Amniotic stem cell (primary cell): ENCODE results near the gene TEX36.
"Not testable (repeated sequence)": the region's sequence is repeated elsewhere in the genome, so short reads cannot be mapped to it uniquely, and the experiment has no call there.

Source experiments
- DNase-seq: peaks from one replicate; lab custom pipeline; 2025; lab: John Stamatoyannopoulos, UW

The TEX36 gene

DNA sequence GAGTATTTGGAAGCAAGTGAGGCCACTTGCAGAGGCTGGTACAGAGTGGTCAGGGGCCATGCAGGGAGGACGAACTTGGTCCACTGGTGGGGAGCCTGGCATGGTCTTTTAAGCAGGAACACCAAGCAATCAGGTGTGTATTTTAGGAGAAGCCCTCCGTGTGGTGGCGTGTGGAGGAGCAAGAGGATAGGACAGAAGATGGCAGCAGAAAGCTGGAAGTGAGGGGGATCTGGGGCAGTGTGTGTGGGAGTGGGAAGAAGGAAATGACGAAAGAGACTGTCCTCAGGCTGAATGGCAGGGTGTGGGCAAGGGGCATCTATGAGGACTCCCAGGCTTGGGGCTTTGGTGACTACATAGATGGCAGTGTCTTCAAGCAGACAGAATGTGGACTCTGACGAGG, 51.2 kb downstream of the TEX36 start:
- no peak for DNase-seq

DNA sequence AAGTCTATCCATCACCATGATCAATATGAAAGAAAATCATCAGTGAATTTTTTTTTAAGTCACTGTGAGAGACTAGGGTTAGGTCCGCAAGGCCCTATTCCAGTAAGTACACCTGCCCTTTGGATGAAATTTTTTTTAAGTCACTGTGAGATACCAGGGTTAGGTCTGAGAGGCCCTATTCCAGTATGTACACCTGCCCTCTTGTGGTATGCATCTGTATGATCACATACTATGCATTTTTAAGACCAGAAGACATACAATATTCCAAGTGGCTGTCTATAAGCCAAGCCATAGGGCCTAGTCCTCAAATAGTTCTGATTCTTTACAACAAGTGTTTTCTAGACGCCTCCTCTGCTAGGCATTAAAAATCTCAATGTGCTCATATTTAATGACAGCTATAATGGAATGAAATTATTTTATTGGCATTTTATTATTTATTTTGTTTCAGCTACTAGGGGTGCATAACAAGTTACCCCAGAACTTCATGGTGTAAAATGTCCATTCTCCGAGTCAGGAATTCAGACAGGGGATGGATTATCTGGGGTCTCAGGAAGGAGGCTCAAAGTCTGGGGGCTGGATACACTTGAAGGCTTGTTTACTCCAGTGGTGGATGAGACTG, 53.1 kb downstream of the TEX36 start:
- no peak for DNase-seq

GRCh38 chr10:125628104-125629049, 54.6 kb downstream of the TEX36 start:
- DNase-seq, result no peak

GRCh38 chr10:125627646-125628045, 55.3 kb downstream of the TEX36 start:
- no peak for DNase-seq

DNA sequence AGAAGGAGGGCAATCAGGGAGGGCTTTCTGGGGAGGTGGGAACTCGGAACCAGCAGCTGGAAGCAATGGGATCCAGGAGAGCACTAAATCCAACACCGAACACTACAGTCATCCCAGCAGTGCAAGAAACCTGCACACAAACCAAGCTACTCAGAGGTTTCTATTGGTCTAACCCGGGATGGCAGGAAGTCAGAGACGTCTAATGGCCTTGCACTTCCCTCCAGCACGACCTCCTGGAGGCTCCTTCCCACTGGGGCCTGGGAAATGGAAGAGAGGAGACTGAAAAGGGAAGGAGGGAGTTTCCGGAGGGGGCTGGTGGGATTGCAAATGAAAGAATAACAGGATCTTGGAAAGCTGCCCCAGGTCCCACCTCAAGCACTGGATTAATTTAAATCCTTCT, 56.3 kb downstream of the TEX36 start:
- no peak for DNase-seq

GRCh38 chr10:125625586-125625985, 57.4 kb downstream of the TEX36 start:
- no peak for DNase-seq

GRCh38 chr10:125624800-125625199, 58.2 kb downstream of the TEX36 start:
- no peak for DNase-seq

DNA sequence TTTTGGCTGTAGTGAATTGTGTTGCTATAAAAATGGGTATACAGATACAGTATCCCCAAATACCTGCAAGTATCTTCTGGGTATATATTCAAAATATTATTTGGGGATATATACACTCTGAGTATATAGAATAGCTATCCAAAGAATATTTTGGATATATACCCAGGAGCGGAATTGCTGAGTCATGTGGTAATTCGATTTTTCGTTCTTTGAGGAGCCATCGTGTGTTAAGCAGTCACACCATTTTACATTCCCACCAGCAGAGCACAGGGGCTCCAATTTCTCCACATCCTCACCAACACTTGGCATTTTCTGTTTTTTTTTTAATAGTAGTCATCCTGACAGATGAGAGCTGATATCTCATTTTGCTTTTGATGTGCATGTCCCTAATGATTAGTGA, 61.9 kb downstream of the TEX36 start:
- DNase-seq, result no peak

DNA sequence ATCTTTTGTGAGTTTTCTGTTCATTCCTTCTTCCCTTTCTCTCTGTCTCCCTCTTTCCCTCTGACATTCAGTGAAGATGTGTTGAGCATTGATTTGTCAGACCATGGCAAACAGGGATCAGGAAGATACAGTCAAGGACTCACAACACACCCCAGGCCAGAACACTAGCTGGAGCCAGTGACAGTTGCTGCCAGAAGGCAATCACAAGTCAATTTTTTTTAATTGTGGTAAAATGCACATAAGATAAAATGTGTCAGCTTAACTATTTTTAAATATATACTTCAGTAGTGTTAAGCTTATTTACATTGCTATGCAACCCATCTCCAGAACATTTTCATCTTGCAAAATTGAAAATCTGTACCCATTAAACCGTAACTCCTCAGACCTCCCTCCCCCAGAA, 62.6 kb downstream of the TEX36 start:
- no peak for DNase-seq

- DNase-seq, result not testable (repeated sequence)
These were observed 69.9 kb downstream of the TEX36 start for GRCh38 chr10:125613062-125613461.

- no peak for DNase-seq
These were observed 71.2 kb downstream of the TEX36 start for GRCh38 chr10:125611756-125612155.

GRCh38 chr10:125611216-125611615, 71.7 kb downstream of the TEX36 start:
- DNase-seq, result no peak

- DNase-seq, result no peak
These were observed 73.1 kb downstream of the TEX36 start for GRCh38 chr10:125609859-125610258.

DNA sequence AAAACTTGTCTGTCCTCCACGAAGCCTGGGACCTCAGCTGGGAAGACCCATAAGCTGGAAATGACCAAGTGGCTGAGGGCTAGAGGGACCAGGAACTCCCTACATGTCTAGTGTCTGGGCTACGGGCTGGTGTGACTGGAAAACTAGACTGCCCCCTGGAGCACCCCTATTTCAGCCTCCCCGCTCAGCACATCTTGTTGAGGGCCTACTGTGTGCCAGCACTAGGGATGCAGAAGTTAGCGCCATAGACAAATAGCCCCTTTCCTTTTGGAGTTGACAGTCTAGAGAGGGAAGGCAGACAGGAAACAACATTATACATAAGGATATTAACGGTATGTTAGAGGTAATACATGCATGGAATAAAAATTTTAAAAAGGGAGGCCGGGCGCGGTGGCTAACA, 74.5 kb downstream of the TEX36 start:
- DNase-seq, result no peak

DNA sequence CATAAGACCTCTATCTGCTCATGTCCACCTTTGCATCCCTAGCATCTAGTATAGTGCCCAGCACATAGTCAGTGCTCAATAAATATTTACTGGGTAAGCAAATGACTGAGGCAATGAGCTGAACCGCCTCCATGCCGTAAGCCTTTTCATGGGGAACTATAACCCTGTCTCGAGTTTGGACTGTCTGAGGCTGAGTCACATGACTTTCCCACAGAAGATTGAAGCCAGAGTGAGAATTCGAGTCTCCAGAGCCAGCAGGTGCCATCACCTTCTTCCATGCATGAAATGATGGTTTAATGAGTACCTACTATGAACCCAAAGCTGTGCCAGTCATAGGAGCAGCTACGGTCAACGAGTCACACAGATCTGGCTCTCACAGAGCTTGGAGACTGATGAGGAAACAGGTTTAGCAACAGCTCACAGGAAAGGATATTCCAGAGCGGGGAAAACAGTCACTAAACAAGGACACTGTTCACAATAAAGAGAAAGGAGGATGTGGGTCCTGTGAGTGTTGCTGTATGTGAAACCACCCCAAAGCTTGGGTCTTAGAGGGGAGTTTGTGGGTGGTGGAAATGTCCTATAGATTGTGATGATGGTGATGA, 75.2 kb downstream of the TEX36 start:
- no peak for DNase-seq

DNA sequence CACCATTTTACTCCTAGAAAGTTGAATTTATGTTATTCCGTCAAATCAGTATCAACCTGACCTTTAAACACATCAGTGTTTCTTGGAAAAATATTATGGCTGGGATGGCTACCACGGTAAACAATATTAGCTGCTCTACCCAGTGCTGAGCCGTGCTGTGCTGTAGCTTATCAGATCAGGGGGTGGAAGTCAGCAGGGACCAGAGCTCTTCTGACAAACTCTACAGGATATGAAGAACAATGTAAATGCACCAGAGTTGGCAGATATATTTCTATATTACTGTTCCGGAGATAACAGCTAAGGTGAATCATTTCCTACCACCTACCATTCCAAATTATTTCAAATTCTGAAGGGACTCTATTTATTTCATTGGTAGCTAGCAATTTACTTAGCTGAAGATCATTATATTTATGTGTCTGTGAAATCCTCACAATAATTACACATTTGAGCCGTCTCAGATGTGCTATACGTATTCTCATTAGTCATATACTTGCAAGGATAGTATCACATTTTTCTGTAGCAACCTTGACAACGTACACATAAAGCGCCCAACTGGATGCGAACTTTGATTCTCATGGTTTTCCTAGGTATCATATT, 76.5 kb downstream of the TEX36 start:
- no peak for DNase-seq
